ENCODE data around the gene RELT. TPM values are rescaled to one million over a fixed set of nuclear protein-coding genes. Genes with fewer than 3 reads are reported as not detected.
A peak's percentile ranks its signal among the peaks of the same experiment; 100 is the strongest.

Gene RELT
- total RNA-seq, 4 donors from 2014 or later = 2.4 to 6.0 (median 2.5) TPM

DNA sequence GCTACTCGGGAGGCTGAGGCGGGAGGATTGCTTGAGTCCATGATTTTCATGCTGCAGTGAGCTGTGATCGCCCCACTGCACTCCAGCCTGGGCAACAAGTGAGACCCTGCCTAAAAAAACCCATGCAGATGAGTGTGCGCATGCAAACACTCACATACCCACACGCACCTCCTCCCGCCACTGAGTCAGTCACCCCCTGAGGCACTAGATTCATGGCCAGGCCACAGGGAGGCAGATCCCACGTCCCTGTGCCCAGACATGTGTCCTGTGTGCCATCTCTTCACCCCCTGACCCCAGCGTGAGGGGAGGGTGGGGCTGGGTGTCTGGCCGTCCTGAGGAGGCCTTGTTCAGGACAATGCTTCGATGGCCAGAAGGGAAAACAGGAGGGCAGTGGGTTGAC lies 15.5 kb downstream of the RELT start:
- WGBS, 2 donors = 87 to 91% methylated on average over 10 of the region's 10 CpGs

DNA sequence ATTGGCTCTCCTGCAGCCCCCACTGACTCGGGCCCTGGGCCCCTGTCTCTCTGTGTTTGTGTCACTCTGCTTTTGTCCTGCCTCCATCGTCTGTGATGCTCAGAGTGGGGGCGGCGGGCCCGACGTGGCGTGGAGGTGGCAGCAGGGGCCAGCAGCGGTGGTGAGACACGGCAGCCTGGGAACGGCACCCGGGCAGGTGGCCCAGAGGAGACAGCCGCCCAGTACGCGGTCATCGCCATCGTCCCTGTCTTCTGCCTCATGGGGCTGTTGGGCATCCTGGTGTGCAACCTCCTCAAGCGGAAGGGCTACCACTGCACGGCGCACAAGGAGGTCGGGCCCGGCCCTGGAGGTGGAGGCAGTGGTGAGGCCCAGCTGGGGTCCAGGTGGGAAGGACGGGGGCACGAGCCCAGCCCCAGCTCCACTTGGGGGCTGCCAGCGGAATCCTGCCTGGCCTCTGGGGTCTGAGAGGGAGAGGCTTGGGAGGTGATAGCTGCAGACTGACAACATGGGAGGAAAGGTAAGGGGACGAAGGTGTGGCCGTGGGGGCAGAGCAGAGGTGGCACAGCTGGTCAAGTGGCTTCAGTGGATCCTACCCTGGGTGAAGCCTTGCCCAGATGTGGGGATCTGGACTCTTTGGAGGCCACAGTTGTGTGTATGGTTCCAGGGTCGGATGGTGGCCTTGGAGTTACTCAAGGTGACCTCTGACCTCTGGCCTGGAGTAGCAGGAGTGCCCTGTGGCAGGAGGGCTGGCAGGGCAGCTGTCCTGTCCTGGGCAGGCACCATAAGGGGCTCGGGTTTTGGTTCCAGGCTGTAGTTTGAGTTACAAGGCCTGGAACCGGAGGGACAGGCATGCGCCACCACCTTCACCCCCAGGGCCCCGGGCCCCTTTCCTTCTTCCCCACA lies 16.2 kb downstream of the RELT start:
- H3K36me3 ChIP-seq = peaks cover 0 to 3% (median 0%) of the 10 kb centered on the region in 3 donors
- H3K9me3 ChIP-seq = no peaks in the 10 kb centered on the region
- no peak for DNase-seq (ENCODE audit: low spot score in 2 of 2)
- WGBS, 2 donors = 87 to 94% methylated on average over 20 to 31 of the region's 31 CpGs
- TF ChIP-seq CTCF (IDR thresholded peaks at IDR 0.05) (no peak), EP300 (IDR thresholded peaks at IDR 0.05) (no peak), POLR2A (IDR thresholded peaks at IDR 0.05) (no peak)
- no peak overlapping the region for H3K4me3 ChIP-seq
- no peak overlapping the region for H3K27ac ChIP-seq
- peaks cover 0 to 35% (median 5%) of the 10 kb centered on the region in 4 donors for H3K4me1 ChIP-seq
- no peaks in the 10 kb centered on the region for H3K27me3 ChIP-seq

More for the DNA sequence above, 15.5 kb downstream of the RELT start:
- Histone ChIP-seq H3K4me3 (no peak overlapping the region), H3K36me3 (peaks cover 0 to 3% (median 0%) of the 10 kb centered on the region in 3 donors), H3K27me3 (no peaks in the 10 kb centered on the region), H3K27ac (no peak overlapping the region), H3K4me1 (peaks cover 0 to 37% (median 9%) of the 10 kb centered on the region in 4 donors), H3K9me3 (no peaks in the 10 kb centered on the region)
- TF ChIP-seq CTCF (IDR thresholded peaks at IDR 0.05) (no peak), POLR2A (IDR thresholded peaks at IDR 0.05) (no peak)
- no peak for DNase-seq (ENCODE audit: low spot score in 2 of 2)

GRCh38 chr11:73393011-73393380 lies 16.8 kb downstream of the RELT start:
- Histone ChIP-seq H3K4me3 (no peak overlapping the region), H3K27me3 (no peaks in the 10 kb centered on the region), H3K36me3 (peaks cover 0 to 3% (median 0%) of the 10 kb centered on the region in 3 donors), H3K27ac (no peak overlapping the region), H3K9me3 (no peaks in the 10 kb centered on the region), H3K4me1 (peaks cover 0 to 30% (median 2%) of the 10 kb centered on the region in 4 donors)
- 90 to 91% methylated on average over 7 of the region's 7 CpGs for WGBS, 2 donors
- DNase-seq (ENCODE audit: low spot score in 2 of 2) = no peak
- TF ChIP-seq EP300 (IDR thresholded peaks at IDR 0.05) (no peak), POLR2A (IDR thresholded peaks at IDR 0.05) (no peak), CTCF (IDR thresholded peaks at IDR 0.05) (no peak)

- Histone ChIP-seq H3K9me3 (no peaks in the 10 kb centered on the region), H3K4me1 (peaks cover 0 to 29% (median 2%) of the 10 kb centered on the region in 4 donors), H3K27ac (no peak overlapping the region), H3K27me3 (no peaks in the 10 kb centered on the region), H3K36me3 (peaks cover 0 to 3% (median 0%) of the 10 kb centered on the region in 3 donors), H3K4me3 (no peak overlapping the region)
- peak; percentile 65 to 90 (median 68) for TF ChIP-seq CTCF (IDR thresholded peaks at IDR 0.05)
- TF ChIP-seq POLR2A (IDR thresholded peaks at IDR 0.05) = no peak
- no peak for TF ChIP-seq EP300 (IDR thresholded peaks at IDR 0.05)
- WGBS, 2 donors = 68 to 71% methylated on average over 10 to 16 of the region's 16 CpGs
- DNase-seq (ENCODE audit: low spot score in 2 of 2) = peak; percentile 59 to 79
These were observed 17.5 kb downstream of the RELT start for GRCh38 chr11:73393479-73394415.

All from tibial nerve (tissue), 4 donors.